Measurements from ENCODE around the gene STX11. TPM values are rescaled to one million over a fixed set of nuclear protein-coding genes. Genes with fewer than 3 reads are reported as not detected.

The STX11 gene
- total RNA-seq, 4 donors from 2014 or later = 0.62 to 11.0 (median 6.4) TPM

DNA sequence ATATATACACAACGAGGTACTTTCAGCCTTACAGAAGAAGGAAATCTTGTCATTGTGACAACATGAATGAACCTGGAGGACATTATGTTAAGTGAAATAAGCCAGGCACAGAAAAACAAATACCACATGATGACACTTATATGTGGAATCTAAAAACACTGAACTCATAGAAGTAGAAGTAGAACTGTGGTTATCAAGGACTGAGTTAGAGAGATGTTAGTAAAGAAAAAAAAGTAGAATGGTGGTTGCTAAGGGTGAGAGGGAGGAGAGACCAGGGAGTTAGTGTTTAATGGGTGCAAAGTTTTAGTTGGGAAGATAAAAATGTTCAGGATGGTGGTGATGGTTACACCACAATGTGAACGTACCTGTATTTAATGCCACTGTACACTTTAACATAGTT lies 4.8 kb upstream of the STX11 start:
- WGBS, 2 donors (ENCODE audit: low coverage in 1 of 2) = 51 to 62% methylated on average over 2 of the region's 2 CpGs
- TF ChIP-seq, protein P1, sequence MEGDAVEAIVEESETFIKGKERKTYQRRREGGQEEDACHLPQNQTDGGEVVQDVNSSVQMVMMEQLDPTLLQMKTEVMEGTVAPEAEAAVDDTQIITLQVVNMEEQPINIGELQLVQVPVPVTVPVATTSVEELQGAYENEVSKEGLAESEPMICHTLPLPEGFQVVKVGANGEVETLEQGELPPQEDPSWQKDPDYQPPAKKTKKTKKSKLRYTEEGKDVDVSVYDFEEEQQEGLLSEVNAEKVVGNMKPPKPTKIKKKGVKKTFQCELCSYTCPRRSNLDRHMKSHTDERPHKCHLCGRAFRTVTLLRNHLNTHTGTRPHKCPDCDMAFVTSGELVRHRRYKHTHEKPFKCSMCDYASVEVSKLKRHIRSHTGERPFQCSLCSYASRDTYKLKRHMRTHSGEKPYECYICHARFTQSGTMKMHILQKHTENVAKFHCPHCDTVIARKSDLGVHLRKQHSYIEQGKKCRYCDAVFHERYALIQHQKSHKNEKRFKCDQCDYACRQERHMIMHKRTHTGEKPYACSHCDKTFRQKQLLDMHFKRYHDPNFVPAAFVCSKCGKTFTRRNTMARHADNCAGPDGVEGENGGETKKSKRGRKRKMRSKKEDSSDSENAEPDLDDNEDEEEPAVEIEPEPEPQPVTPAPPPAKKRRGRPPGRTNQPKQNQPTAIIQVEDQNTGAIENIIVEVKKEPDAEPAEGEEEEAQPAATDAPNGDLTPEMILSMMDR (IDR thresholded peaks at IDR 0.05) = no peak
- TF ChIP-seq POLR2A (IDR thresholded peaks at IDR 0.05) = no peak
- no peak for TF ChIP-seq POLR2AphosphoS5 (IDR thresholded peaks at IDR 0.05)
- Histone ChIP-seq H3K4me3 (no peak overlapping the region), H3K27ac (no peak overlapping the region), H3K4me1 (peaks cover 0 to 11% (median 0%) of the 10 kb centered on the region in 3 donors), H3K36me3 (no peaks in the 10 kb centered on the region), H3K9me3 (no peaks in the 10 kb centered on the region), H3K27me3 (peaks cover 13% of the 10 kb centered on the region)
- ATAC-seq = no peak

DNA sequence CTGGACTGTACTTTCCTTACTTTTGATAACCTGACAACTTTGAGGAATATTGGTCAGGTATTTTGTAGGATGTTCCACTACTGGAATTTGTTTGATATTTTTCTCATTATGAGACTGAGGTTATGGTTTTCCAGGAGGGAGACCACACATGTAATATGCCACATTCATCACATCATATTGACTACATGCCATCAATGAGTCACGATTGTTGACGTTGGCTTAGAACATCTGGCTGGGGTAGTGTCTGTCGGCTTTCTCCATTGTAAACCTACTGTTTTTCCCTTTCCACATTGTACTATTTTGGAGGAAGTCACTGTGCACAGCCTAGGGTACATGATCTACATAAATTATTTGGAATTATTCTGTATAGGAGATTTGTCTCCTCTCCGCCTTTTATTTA lies 1.4 kb upstream of the STX11 start:
- Histone ChIP-seq H3K4me1 (peaks cover 0 to 25% (median 0%) of the 10 kb centered on the region in 3 donors), H3K4me3 (no peak overlapping the region), H3K36me3 (no peaks in the 10 kb centered on the region), H3K27me3 (peaks cover 45% of the 10 kb centered on the region), H3K27ac (no peak overlapping the region), H3K9me3 (no peaks in the 10 kb centered on the region)
- 54 to 62% methylated on average over 4 of the region's 4 CpGs for WGBS, 2 donors (ENCODE audit: low coverage in 1 of 2)
- ATAC-seq = no peak
- no peak for TF ChIP-seq POLR2AphosphoS5 (IDR thresholded peaks at IDR 0.05)
- no peak for TF ChIP-seq EP300 (IDR thresholded peaks at IDR 0.05)
- no peak for TF ChIP-seq POLR2A (IDR thresholded peaks at IDR 0.05)
- TF ChIP-seq, protein P1 (IDR thresholded peaks at IDR 0.05) = no peak

GRCh38 chr6:144149558-144149893 lies 791 bp upstream of the STX11 start:
- H3K4me1 ChIP-seq = peaks cover 0 to 25% (median 0%) of the 10 kb centered on the region in 3 donors
- H3K27ac ChIP-seq = peak overlapping the region in 1 of 4 donors; percentile 76
- H3K27me3 ChIP-seq = peaks cover 49% of the 10 kb centered on the region
- TF ChIP-seq EP300 (IDR thresholded peaks at IDR 0.05) (no peak), POLR2AphosphoS5 (IDR thresholded peaks at IDR 0.05) (no peak), POLR2A (IDR thresholded peaks at IDR 0.05) (no peak)
- TF ChIP-seq, protein P1 (IDR thresholded peaks at IDR 0.05) = no peak
- H3K36me3 ChIP-seq = no peaks in the 10 kb centered on the region
- 52 to 71% methylated on average over 14 of the region's 14 CpGs for WGBS, 2 donors (ENCODE audit: low coverage in 1 of 2)
- peak overlapping the region in 1 of 2 donors; percentile 83 for H3K4me3 ChIP-seq
- ATAC-seq = no peak
- no peaks in the 10 kb centered on the region for H3K9me3 ChIP-seq

DNA sequence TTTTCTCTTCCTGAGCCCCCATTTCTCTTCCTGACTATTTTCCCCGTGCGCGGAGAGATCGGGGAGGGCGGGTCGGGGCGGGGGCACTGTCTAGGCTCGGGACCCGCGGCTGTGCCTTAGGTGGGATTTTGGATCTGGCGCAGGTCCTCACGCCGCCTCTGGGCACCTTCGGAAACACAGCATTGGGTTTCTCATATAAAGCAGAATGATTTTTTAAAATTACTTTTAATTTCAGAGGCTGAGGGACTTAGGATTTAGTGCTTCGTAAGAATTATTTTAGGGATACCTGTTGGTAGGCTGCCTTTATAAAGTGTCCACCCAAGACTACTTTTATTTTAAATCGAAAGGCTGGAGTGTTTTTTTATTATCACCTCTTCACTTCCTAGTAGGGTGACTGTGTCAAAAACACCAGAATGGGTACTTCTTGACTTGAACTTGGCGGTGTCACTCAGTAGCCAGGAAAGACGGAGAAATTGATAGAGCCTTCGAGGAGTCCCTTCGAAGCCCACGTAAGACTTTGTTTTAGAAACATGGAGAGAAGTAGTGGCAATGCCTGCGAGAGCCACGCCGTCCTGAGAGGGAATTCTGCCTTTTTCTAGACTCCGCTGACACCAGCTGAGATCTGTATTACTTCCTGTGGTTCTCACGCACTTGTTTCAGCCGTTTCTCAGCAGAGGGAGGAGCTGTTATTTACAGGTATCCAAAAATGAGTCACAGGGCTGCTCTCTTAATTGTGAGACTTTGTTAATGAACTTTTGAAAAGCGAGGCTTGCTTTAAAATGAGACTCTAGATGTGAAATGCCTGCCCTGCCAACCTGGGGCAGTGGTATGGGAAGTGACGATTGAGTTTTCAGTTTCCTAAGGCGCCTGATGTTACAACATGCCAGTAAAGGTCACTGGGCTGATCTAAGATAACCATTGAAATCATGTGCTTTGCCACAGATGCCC lies 667 bp downstream of the STX11 start:
- Histone ChIP-seq H3K4me1 (peaks cover 0 to 25% (median 0%) of the 10 kb centered on the region in 3 donors), H3K9me3 (no peaks in the 10 kb centered on the region), H3K36me3 (no peaks in the 10 kb centered on the region), H3K27ac (peak overlapping the region in 3 of 4 donors; percentile 50 to 76 (median 62)), H3K4me3 (peak overlapping the region; percentile 47 to 83), H3K27me3 (peaks cover 60% of the 10 kb centered on the region)
- WGBS, 2 donors (ENCODE audit: low coverage in 1 of 2) = 5 to 8% methylated on average over 16 to 22 of the region's 30 CpGs
- ATAC-seq = peak; percentile 42
- no peak for TF ChIP-seq EP300 (IDR thresholded peaks at IDR 0.05)
- TF ChIP-seq POLR2A (IDR thresholded peaks at IDR 0.05) = no peak
- TF ChIP-seq, protein P1 (IDR thresholded peaks at IDR 0.05) = peak in 2 of 4 experiments; percentile 12
- TF ChIP-seq POLR2AphosphoS5 (IDR thresholded peaks at IDR 0.05) = peak; percentile 35

Measured in gastroesophageal sphincter (tissue), 4 donors.